ENCODE results near the gene FARP1.

- no peak for TF ChIP-seq RAD21 (IDR thresholded peaks at IDR 0.05; ENCODE audit: low read depth)
- no peak for TF ChIP-seq TAF1 (IDR thresholded peaks at IDR 0.05; ENCODE audit: low read depth)
- TF ChIP-seq, protein P1, sequence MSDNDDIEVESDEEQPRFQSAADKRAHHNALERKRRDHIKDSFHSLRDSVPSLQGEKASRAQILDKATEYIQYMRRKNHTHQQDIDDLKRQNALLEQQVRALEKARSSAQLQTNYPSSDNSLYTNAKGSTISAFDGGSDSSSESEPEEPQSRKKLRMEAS (IDR thresholded peaks at IDR 0.05): no peak
- TF ChIP-seq EP300 (IDR thresholded peaks at IDR 0.05; ENCODE audit: borderline replicate concordance): no peak
- TF ChIP-seq CEBPB (IDR thresholded peaks at IDR 0.05): no peak
- TF ChIP-seq NFIC (IDR thresholded peaks at IDR 0.05): no peak
Observed at GRCh38 chr13:98265692-98266551, 123.0 kb downstream of the FARP1 start.
